ENCODE measurements around the gene FAM237A.

Gene FAM237A

DNA sequence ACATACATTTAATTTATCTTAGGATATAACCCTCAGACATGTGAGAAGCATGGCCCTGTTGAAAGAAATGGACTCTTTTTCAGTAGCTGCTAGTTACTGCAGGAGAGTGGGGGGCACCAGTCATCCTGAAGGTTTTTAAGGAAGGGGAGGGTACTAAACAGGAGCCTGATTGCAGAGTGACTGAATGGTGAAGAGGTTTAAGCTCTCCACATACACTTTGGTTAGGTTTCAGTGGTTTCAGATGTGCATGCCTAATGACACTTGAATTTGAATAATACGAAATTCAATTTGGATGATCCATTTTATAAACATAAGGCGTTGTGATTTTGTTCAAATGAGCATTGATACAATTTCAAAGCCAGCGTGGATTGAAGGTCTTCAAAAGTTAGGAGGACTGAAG lies 10.9 kb upstream of the FAM237A start:
- no peaks in the 10 kb centered on the region for H3K4me1 ChIP-seq (ENCODE audit: control insufficient read depth, insufficient read depth, low read length)
- H3K9ac ChIP-seq (ENCODE audit: low read length), result no peak overlapping the region
- no peaks in the 10 kb centered on the region for H3K27me3 ChIP-seq (ENCODE audit: control insufficient read depth, insufficient read depth, low read length)
- H3K36me3 ChIP-seq (ENCODE audit: control insufficient read depth, insufficient read depth, low read length), result no peaks in the 10 kb centered on the region
- H3K4me3 ChIP-seq (ENCODE audit: low read length), result no peak overlapping the region
- H3K9me3 ChIP-seq (ENCODE audit: control insufficient read depth, low read length), result no peaks in the 10 kb centered on the region

DNA sequence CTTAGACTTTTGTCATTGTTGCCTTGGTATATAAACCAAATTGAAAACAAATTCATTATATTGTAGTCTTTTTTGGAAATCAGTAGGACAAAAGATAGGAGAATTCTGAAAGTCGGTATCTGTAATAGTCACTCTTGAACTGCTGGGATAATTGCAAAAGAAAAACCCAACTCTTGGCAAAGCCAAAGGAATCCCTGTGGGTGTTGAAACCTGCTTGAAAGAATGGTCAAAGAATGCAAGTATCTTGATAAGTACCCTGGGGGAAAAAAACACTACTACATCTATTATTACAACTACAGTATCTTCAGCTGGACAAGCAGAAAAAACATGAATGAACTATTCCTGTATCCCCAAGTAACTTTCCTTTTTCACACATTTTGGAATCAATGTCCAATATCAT lies 7.3 kb upstream of the FAM237A start:
- no peaks in the 10 kb centered on the region for H3K27me3 ChIP-seq (ENCODE audit: control insufficient read depth, insufficient read depth, low read length)
- no peak overlapping the region for H3K4me3 ChIP-seq (ENCODE audit: low read length)
- no peaks in the 10 kb centered on the region for H3K36me3 ChIP-seq (ENCODE audit: control insufficient read depth, insufficient read depth, low read length)
- H3K9ac ChIP-seq (ENCODE audit: low read length), result no peak overlapping the region
- no peaks in the 10 kb centered on the region for H3K9me3 ChIP-seq (ENCODE audit: control insufficient read depth, low read length)
- H3K4me1 ChIP-seq (ENCODE audit: control insufficient read depth, insufficient read depth, low read length), result no peaks in the 10 kb centered on the region

DNA sequence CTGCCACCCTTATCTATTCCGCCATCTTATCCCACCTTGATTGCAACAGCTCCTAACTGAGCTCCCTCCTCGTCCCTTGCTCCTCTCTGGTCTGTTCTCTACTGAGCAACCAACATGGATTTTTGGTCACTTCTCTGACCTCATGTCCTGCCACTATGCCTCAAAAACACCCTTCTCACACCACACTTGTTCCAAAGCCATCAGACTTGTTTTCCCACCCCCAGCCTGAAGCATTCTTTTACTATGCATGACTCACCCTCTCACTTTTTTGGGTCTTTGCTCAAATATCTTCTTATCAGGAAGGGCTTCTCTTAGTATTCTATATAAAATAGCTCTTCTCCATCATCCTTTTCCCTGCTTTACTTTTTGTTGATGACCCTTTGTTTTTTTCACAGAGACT lies 2.7 kb upstream of the FAM237A start:
- Histone ChIP-seq H3K9ac (ENCODE audit: low read length) (no peak overlapping the region), H3K27me3 (ENCODE audit: control insufficient read depth, insufficient read depth, low read length) (peaks cover 20% of the 10 kb centered on the region), H3K4me1 (ENCODE audit: control insufficient read depth, insufficient read depth, low read length) (no peaks in the 10 kb centered on the region), H3K36me3 (ENCODE audit: control insufficient read depth, insufficient read depth, low read length) (no peaks in the 10 kb centered on the region), H3K9me3 (ENCODE audit: control insufficient read depth, low read length) (no peaks in the 10 kb centered on the region), H3K4me3 (ENCODE audit: low read length) (no peak overlapping the region)

DNA sequence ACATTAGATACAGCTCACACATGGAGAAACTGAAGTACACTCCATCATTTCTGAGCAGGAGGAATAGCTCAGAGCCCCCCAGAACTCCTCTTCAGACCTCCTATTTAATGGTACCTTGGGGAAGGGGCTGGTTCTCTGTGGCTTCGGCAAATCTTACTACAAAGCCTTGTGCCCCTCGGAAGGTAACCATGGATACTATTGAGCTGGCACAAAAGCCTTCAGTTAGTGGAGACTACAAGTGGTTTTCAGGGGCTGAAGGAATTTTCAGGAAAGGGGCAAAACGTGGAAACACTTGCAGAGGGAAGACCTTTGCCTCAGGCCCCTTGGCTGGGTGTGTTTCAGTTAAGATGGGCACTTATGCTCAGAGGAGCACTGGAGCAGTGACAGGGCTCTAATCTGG lies 1.1 kb upstream of the FAM237A start:
- no peak overlapping the region for H3K4me3 ChIP-seq (ENCODE audit: low read length)
- H3K27me3 ChIP-seq (ENCODE audit: control insufficient read depth, insufficient read depth, low read length), result peaks cover 20% of the 10 kb centered on the region
- no peak overlapping the region for H3K9ac ChIP-seq (ENCODE audit: low read length)
- no peaks in the 10 kb centered on the region for H3K4me1 ChIP-seq (ENCODE audit: control insufficient read depth, insufficient read depth, low read length)
- no peaks in the 10 kb centered on the region for H3K36me3 ChIP-seq (ENCODE audit: control insufficient read depth, insufficient read depth, low read length)
- no peaks in the 10 kb centered on the region for H3K9me3 ChIP-seq (ENCODE audit: control insufficient read depth, low read length)

DNA sequence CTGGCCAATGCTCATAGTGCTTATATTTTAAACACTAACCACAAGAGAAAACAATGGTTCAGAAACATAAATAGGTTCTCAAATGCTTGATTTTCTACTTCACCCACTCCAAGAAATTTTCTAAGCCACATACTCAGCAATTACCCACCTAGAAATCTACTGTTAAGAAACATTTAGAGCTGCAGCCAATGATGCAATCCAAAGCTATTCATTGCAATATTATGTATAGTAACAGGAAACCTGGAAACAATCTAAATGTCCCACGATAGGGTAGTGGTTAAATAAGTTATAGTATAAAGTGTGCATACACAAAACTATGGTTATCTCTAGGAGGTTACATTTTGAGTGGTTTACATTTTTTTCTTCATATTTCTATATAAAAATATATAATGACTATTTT lies 5.7 kb downstream of the FAM237A start:
- H3K4me3 ChIP-seq (ENCODE audit: low read length), result no peak overlapping the region
- H3K4me1 ChIP-seq (ENCODE audit: control insufficient read depth, insufficient read depth, low read length), result no peaks in the 10 kb centered on the region
- H3K36me3 ChIP-seq (ENCODE audit: control insufficient read depth, insufficient read depth, low read length), result no peaks in the 10 kb centered on the region
- no peaks in the 10 kb centered on the region for H3K27me3 ChIP-seq (ENCODE audit: control insufficient read depth, insufficient read depth, low read length)
- no peaks in the 10 kb centered on the region for H3K9me3 ChIP-seq (ENCODE audit: control insufficient read depth, low read length)
- no peak overlapping the region for H3K9ac ChIP-seq (ENCODE audit: low read length)

DNA sequence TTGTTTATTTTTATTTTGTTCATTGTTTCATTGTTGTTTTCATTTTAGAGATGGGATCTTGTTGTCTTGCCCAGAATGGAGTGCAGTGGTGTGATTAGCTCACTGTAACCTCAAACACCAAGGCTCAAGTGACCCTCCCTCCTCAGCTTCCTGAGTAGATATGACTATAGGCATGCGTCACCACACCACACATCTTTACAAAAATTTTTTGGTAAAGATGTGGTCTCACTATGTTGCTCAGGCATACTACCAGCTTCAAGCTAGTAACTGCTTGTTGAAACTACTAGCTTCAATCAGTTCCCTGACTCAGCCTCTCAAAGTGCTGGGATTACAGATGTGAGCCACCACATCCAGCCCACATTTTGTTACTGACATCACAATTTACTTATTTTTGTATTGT lies 14.8 kb downstream of the FAM237A start:
- no peaks in the 10 kb centered on the region for H3K27me3 ChIP-seq (ENCODE audit: control insufficient read depth, insufficient read depth, low read length)
- H3K9ac ChIP-seq (ENCODE audit: low read length), result no peak overlapping the region
- no peaks in the 10 kb centered on the region for H3K9me3 ChIP-seq (ENCODE audit: control insufficient read depth, low read length)
- no peaks in the 10 kb centered on the region for H3K4me1 ChIP-seq (ENCODE audit: control insufficient read depth, insufficient read depth, low read length)
- no peaks in the 10 kb centered on the region for H3K36me3 ChIP-seq (ENCODE audit: control insufficient read depth, insufficient read depth, low read length)
- H3K4me3 ChIP-seq (ENCODE audit: low read length), result no peak overlapping the region

DNA sequence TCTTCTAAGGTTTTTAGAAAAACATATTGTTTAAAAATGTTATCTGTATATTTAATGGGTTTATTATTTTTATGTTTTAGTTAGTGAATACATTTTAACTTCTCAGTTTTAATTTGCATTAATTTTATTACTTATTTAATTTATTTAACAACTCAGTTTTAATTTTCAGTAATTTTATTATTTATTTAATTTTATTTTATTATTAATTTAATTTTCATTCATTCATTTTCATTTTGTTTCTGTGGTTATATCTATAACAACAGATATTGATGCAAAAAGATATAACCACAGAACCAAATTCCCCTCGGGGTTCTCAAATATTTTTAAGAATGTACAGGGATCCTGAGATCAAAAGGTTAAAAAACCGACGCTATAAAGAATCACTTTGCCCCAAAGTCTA lies 23.0 kb downstream of the FAM237A start:
- Histone ChIP-seq H3K4me3 (ENCODE audit: low read length) (no peak overlapping the region), H3K4me1 (ENCODE audit: control insufficient read depth, insufficient read depth, low read length) (no peaks in the 10 kb centered on the region), H3K9ac (ENCODE audit: low read length) (no peak overlapping the region), H3K36me3 (ENCODE audit: control insufficient read depth, insufficient read depth, low read length) (no peaks in the 10 kb centered on the region), H3K9me3 (ENCODE audit: control insufficient read depth, low read length) (no peaks in the 10 kb centered on the region), H3K27me3 (ENCODE audit: control insufficient read depth, insufficient read depth, low read length) (no peaks in the 10 kb centered on the region)

DNA sequence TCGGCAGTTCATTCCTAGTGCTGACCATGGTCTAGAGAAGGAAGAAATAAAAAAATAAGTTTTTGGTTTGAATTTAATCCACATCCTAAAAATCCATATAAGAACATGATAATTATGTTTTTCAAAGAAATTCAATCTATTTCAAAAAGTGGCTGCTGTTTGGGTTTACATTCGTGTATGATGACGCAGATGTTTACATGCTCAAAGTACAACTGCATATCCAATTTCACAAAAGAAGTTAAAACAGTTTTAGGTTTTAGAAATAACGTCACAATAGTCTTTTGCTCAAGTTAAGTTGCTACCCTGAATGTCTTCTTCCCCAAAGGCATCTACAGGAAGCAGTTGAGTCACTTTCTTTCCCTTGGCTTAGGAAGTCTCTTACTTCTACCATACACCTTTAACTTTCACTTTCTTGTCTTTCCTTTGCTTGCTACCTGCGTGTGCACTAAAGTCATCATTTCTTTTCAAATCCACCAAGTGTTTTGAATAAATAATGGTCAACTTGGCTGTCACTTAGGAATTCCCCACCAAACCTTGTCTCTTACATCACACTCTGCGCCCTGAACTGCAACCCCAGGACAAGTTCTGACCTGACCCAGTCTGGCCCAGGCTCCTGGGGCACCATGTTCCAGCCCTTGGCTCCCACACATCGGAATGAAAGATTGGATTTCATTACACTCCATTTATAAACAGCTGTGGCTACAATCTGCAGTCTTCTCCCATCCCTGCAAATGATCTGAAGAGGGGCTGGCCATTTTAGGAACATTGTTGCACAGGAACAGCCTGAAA lies 28.4 kb downstream of the FAM237A start:
- Histone ChIP-seq H3K27me3 (ENCODE audit: control insufficient read depth, insufficient read depth, low read length) (no peaks in the 10 kb centered on the region), H3K9me3 (ENCODE audit: control insufficient read depth, low read length) (no peaks in the 10 kb centered on the region), H3K4me3 (ENCODE audit: low read length) (no peak overlapping the region), H3K4me1 (ENCODE audit: control insufficient read depth, insufficient read depth, low read length) (no peaks in the 10 kb centered on the region), H3K36me3 (ENCODE audit: control insufficient read depth, insufficient read depth, low read length) (no peaks in the 10 kb centered on the region), H3K9ac (ENCODE audit: low read length) (no peak overlapping the region)

DNA sequence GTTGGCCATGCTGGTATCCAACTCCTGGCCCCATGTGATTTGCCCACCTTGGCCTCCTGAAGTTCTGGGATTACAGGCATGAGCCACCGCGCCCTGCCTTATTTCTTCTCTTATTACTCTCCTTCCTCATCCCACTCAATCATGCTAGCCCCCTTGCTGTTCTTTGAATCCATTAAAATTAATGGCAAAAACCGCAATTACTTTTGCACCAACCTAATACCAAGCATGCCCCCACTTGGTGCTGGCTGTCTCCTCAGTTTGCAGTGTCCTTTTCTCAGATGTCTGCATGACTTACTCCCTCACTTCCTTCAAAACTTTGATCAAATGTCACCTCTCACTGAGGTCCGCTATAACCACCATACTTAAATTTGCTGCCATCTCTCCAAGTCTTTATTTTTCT lies 41.3 kb downstream of the FAM237A start:
- no peak overlapping the region for H3K4me3 ChIP-seq (ENCODE audit: low read length)
- no peaks in the 10 kb centered on the region for H3K27me3 ChIP-seq (ENCODE audit: control insufficient read depth, insufficient read depth, low read length)
- no peaks in the 10 kb centered on the region for H3K4me1 ChIP-seq (ENCODE audit: control insufficient read depth, insufficient read depth, low read length)
- H3K9me3 ChIP-seq (ENCODE audit: control insufficient read depth, low read length), result no peaks in the 10 kb centered on the region
- H3K9ac ChIP-seq (ENCODE audit: low read length), result no peak overlapping the region
- H3K36me3 ChIP-seq (ENCODE audit: control insufficient read depth, insufficient read depth, low read length), result no peaks in the 10 kb centered on the region

DNA sequence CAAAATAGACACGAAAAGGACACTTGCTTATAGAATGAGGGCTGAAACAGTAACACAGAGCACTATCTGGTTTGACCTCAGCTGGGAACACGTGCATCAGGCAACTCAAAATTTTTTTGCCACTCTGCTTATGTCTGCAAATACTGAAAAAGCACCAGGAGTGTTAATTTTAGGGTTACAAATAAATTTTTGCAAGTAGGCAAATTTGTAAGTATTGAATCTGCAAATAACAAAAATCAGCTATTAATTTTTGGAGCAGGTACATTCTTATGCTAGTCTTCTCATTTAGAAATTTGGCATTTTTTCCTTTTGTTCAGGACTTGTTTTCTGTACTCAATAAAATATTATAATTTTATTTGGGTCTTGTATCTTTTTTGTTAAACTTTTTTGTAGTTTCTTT lies 46.2 kb downstream of the FAM237A start:
- no peaks in the 10 kb centered on the region for H3K36me3 ChIP-seq (ENCODE audit: control insufficient read depth, insufficient read depth, low read length)
- H3K4me1 ChIP-seq (ENCODE audit: control insufficient read depth, insufficient read depth, low read length), result no peaks in the 10 kb centered on the region
- no peaks in the 10 kb centered on the region for H3K9me3 ChIP-seq (ENCODE audit: control insufficient read depth, low read length)
- no peaks in the 10 kb centered on the region for H3K27me3 ChIP-seq (ENCODE audit: control insufficient read depth, insufficient read depth, low read length)
- no peak overlapping the region for H3K9ac ChIP-seq (ENCODE audit: low read length)
- no peak overlapping the region for H3K4me3 ChIP-seq (ENCODE audit: low read length)

DNA sequence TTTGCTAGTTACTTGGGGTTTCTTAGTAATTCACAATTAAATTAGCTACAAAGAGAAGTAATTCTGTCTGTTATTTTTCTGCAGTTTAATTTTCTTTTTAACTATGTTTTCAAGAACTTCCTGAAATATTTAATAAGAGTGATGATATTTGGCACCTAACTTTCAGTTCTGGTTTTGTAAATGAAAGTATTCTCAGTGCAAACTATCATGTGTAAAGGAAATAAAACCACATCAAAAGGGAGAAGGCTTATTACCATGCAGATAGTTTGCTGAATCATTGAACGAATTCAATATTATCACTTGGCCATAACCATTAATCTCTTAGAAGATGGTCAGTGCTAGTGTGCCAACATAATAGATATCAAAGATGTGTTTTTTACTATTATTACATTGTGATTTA lies 46.7 kb downstream of the FAM237A start:
- no peaks in the 10 kb centered on the region for H3K9me3 ChIP-seq (ENCODE audit: control insufficient read depth, low read length)
- H3K36me3 ChIP-seq (ENCODE audit: control insufficient read depth, insufficient read depth, low read length), result no peaks in the 10 kb centered on the region
- no peaks in the 10 kb centered on the region for H3K4me1 ChIP-seq (ENCODE audit: control insufficient read depth, insufficient read depth, low read length)
- H3K9ac ChIP-seq (ENCODE audit: low read length), result no peak overlapping the region
- no peaks in the 10 kb centered on the region for H3K27me3 ChIP-seq (ENCODE audit: control insufficient read depth, insufficient read depth, low read length)
- H3K4me3 ChIP-seq (ENCODE audit: low read length), result no peak overlapping the region

DNA sequence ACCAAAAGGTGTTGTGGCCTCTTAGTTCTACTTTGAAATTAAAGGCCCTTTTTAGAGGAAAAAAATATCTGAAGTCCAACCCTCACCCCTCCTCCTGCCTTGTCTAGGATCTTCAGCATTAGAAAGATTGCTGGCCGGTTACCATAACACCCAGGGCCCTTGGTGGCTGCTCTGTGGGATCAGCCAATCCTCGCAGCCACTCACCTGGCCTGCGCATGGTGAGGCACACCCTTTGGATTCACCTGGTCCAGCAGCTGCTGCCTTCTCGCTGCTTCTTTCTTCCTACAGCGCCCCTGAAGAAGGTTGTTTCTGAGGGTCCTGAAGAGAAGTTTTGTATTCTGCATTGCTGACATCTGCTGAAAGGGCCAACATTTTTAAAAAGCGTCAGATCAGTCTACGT lies 50.7 kb downstream of the FAM237A start:
- H3K4me1 ChIP-seq (ENCODE audit: control insufficient read depth, insufficient read depth, low read length), result no peaks in the 10 kb centered on the region
- no peak overlapping the region for H3K4me3 ChIP-seq (ENCODE audit: low read length)
- H3K36me3 ChIP-seq (ENCODE audit: control insufficient read depth, insufficient read depth, low read length), result no peaks in the 10 kb centered on the region
- H3K9ac ChIP-seq (ENCODE audit: low read length), result no peak overlapping the region
- no peaks in the 10 kb centered on the region for H3K9me3 ChIP-seq (ENCODE audit: control insufficient read depth, low read length)
- no peaks in the 10 kb centered on the region for H3K27me3 ChIP-seq (ENCODE audit: control insufficient read depth, insufficient read depth, low read length)

Data from mucosa of stomach (tissue), 1 donor.